SK-N-SH (cell line): ENCODE measurements around the gene TCF25.

Experiments used
- CHD2 ChIP-seq: fragments of 150-350 bp; IDR thresholded peaks from 2 replicates; pipeline ENCODE4 v1.6.1; 2018; ENCODE audit warnings: low read length; ENCODE audit not compliant: partially characterized antibody
- EP300 ChIP-seq, 2 experiments: IDR thresholded peaks; 2 replicates each; pipeline versions ENCODE4 v1.4.0 to v1.6.1; 2012; ENCODE audit warnings: borderline replicate concordance in 1 of 2, low read depth in 1 of 2, low read length in 1 of 2
- FOXM1 ChIP-seq: IDR thresholded peaks from 2 replicates; pipeline ENCODE4 v1.4.0; 2012; ENCODE audit warnings: low read depth, mild to moderate bottlenecking
- GATA2 ChIP-seq: sonication (generic); formaldehyde crosslinking; IDR thresholded peaks from 2 replicates; pipeline ENCODE4 v1.5.0; 2020; ENCODE audit warnings: mild to moderate bottlenecking, missing genetic modification reagents
- NFIC ChIP-seq: IDR thresholded peaks from 2 replicates; pipeline ENCODE4 v1.4.0; 2012; ENCODE audit warnings: borderline replicate concordance
- POLR2AphosphoS5 ChIP-seq: IDR thresholded peaks from 2 replicates; pipeline ENCODE4 v1.6.1; 2012; ENCODE audit warnings: low read depth, low read length
- SIN3A ChIP-seq: IDR thresholded peaks from 2 replicates; pipeline ENCODE4 v1.6.1; 2012; ENCODE audit warnings: low read depth, mild to moderate bottlenecking, low read length, moderate library complexity, borderline replicate concordance
- SMC3 ChIP-seq: IDR thresholded peaks from 2 replicates; pipeline ENCODE4 v1.6.1; 2012; ENCODE audit warnings: low read depth, low read length, improper control_type of control experiment
- TCF12 ChIP-seq: IDR thresholded peaks from 2 replicates; pipeline ENCODE4 v1.4.0; 2012
- TEAD4 ChIP-seq: IDR thresholded peaks from 2 replicates; pipeline ENCODE4 v1.4.0; 2012; ENCODE audit warnings: mild to moderate bottlenecking, borderline replicate concordance; ENCODE audit not compliant: insufficient read depth
- TF ChIP-seq, protein P1 (sequence below): fragments of 200-600 bp; sonication (generic); IDR thresholded peaks from 2 replicates; pipeline ENCODE4 v1.6.1; 2017; ENCODE audit warnings: antibody characterized with exemption, mild to moderate bottlenecking, moderate library complexity
- TF ChIP-seq, protein P2 (sequence below): IDR thresholded peaks from 2 replicates; pipeline ENCODE4 v1.4.0; 2012; ENCODE audit warnings: low read depth, borderline replicate concordance

DNA sequence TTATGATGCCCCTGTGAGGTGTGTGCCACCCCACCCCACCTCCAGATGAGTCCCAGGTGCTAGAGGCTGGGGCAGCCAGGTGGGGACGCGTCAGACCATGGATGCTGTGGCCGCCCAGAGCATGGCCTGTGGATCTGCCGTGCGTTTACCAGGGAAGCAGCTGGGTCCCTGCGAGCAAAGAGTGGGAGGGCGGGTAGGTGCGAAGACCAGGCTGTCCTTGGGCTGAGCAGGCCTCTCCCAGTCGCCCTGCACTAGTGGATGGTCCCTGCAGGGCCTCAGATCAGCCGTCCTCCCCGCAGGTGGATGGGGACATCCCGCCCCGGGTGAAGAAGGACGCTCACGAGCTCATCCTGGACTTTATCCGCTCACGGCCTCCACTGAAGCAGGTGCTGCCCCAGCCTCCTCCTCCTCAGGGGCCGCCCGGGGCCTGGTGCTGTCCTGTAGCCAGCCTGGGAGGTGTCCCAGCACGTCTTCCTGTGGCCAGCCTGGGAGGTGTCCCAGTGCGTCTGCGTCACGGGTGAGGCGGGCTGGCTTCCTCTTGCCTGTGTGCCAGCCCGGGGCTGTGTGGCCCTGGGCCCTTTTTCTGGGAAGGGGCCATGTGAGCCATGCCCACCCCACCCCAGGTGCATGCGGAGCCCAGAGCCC lies 18.0 kb upstream of the TCF25 start:
- TF ChIP-seq, protein P1, sequence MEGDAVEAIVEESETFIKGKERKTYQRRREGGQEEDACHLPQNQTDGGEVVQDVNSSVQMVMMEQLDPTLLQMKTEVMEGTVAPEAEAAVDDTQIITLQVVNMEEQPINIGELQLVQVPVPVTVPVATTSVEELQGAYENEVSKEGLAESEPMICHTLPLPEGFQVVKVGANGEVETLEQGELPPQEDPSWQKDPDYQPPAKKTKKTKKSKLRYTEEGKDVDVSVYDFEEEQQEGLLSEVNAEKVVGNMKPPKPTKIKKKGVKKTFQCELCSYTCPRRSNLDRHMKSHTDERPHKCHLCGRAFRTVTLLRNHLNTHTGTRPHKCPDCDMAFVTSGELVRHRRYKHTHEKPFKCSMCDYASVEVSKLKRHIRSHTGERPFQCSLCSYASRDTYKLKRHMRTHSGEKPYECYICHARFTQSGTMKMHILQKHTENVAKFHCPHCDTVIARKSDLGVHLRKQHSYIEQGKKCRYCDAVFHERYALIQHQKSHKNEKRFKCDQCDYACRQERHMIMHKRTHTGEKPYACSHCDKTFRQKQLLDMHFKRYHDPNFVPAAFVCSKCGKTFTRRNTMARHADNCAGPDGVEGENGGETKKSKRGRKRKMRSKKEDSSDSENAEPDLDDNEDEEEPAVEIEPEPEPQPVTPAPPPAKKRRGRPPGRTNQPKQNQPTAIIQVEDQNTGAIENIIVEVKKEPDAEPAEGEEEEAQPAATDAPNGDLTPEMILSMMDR: no peak
- no peak for TF ChIP-seq NFIC
- no peak for TF ChIP-seq TCF12
- TF ChIP-seq POLR2AphosphoS5: no peak
- TF ChIP-seq FOXM1: no peak
- no peak for TF ChIP-seq CHD2
- no peak for TF ChIP-seq EP300 (IDR thresholded peaks at IDR 0.05; ENCODE audit: borderline replicate concordance in 1 of 2, low read depth in 1 of 2, low read length in 1 of 2)
- TF ChIP-seq SMC3: no peak
- no peak for TF ChIP-seq GATA2
- TF ChIP-seq, protein P2, sequence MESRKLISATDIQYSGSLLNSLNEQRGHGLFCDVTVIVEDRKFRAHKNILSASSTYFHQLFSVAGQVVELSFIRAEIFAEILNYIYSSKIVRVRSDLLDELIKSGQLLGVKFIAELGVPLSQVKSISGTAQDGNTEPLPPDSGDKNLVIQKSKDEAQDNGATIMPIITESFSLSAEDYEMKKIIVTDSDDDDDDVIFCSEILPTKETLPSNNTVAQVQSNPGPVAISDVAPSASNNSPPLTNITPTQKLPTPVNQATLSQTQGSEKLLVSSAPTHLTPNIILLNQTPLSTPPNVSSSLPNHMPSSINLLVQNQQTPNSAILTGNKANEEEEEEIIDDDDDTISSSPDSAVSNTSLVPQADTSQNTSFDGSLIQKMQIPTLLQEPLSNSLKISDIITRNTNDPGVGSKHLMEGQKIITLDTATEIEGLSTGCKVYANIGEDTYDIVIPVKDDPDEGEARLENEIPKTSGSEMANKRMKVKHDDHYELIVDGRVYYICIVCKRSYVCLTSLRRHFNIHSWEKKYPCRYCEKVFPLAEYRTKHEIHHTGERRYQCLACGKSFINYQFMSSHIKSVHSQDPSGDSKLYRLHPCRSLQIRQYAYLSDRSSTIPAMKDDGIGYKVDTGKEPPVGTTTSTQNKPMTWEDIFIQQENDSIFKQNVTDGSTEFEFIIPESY: no peak
- TF ChIP-seq TEAD4: no peak
- TF ChIP-seq SIN3A: no peak
